ENCODE results near the gene SLC6A9. TPM values are rescaled to one million over a fixed set of nuclear protein-coding genes. Genes with fewer than 3 reads are reported as not detected.

The SLC6A9 gene
- total RNA-seq, 2 experiments from 2014 or later = 6.5 to 7.4 TPM

DNA sequence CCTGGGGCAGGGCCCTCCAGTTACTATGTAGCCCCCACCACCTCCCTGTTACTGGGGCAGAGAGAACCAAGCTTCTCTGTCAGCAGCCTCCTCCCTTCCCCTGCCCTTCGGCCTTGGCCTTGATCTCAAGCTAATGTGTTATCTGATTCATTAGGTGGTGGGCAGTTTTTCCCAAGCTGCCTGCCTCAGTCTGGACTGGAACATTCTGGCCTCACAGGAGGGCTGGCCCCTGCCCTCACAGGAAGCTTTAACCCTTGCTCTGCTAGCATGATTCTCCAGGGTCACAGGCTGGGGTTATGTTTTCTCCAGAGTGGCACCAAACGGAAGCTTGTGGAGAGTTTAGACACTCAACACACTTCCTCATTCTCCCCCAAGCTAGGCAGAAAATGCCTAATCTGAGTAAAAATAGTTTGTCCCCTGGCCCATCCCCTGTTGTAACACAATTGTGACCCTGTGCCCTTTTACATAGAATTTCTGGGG is 37.2 kb upstream of the SLC6A9 start:
- Mint-ChIP-seq H3K27me3 (peaks cover 13% of the 10 kb centered on the region), H3K4me3 (no peak overlapping the region), H3K36me3 (ENCODE audit: low read depth) (no peaks in the 10 kb centered on the region), H3K4me1 (ENCODE audit: low read depth) (peaks cover 3% of the 10 kb centered on the region), H3K27ac (no peak overlapping the region), H3K9me3 (no peaks in the 10 kb centered on the region)
- TF ChIP-seq, protein P1, sequence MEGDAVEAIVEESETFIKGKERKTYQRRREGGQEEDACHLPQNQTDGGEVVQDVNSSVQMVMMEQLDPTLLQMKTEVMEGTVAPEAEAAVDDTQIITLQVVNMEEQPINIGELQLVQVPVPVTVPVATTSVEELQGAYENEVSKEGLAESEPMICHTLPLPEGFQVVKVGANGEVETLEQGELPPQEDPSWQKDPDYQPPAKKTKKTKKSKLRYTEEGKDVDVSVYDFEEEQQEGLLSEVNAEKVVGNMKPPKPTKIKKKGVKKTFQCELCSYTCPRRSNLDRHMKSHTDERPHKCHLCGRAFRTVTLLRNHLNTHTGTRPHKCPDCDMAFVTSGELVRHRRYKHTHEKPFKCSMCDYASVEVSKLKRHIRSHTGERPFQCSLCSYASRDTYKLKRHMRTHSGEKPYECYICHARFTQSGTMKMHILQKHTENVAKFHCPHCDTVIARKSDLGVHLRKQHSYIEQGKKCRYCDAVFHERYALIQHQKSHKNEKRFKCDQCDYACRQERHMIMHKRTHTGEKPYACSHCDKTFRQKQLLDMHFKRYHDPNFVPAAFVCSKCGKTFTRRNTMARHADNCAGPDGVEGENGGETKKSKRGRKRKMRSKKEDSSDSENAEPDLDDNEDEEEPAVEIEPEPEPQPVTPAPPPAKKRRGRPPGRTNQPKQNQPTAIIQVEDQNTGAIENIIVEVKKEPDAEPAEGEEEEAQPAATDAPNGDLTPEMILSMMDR (IDR thresholded peaks at IDR 0.05) = no peak
- ATAC-seq = no peak
- DNase-seq = no peak
- intact Hi-C loops (cut with micrococcal nuclease) = no loop called here
- ChIA-PET CTCF (no interaction called here), POLR2A (interaction anchor here (0.5 kb wide), 2 partner anchors 24 to 27 kb away, joined by 3 read pairs; no protein-coding TSS in a partner anchor)

DNA sequence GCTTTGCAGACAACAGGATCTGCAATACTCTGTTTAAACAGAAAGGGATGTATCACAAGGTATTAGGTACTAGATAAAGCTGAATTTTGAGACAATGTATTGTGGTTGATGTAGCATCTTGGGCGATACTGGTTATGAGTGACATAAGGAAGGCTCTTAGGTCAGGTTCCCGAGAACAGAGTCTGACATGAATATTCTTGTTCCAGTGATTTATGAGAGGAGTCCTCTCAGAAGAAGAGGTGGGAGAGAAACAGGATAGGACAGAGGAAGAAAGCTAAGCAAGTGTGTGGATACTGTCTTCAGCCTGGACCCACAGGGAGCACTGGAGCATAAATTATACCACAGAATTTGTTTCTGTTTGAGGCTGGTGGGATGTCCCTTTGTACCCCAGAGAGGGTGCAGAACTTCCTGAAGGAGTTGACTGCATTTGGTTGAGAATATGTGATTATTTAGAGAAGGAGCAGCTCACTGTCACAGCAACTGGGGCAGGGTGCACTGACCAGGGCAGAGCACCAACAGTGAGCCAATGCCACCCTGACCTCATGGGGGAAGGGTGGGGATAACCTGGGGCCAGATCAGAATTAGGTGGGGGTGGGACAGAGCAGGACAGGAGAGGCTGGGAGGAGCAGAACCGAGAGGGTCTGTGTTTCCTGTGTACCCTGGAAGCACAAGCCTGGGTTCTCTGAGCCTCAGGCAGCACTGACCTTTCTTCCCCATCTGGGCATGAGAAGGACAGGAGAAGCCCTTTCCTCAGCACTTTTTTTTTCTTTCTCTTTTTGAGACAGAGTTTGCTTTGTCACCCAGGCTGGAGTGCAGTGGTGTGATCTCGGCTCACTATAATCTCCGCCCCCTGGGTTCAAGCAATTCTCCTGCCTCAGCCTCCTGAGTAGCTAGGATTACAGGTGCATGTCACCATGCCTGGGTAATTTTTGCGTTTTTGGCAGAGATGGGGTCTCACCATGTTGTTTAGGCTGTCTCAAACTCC is 36.3 kb upstream of the SLC6A9 start:
- Mint-ChIP-seq H3K4me1 (ENCODE audit: low read depth) (peaks cover 3% of the 10 kb centered on the region), H3K36me3 (ENCODE audit: low read depth) (no peaks in the 10 kb centered on the region), H3K9me3 (no peaks in the 10 kb centered on the region), H3K27me3 (peaks cover 13% of the 10 kb centered on the region), H3K4me3 (no peak overlapping the region), H3K27ac (no peak overlapping the region)
- intact Hi-C loops (cut with micrococcal nuclease) = no loop called here
- ATAC-seq (no peak), DNase-seq (no peak)
- TF ChIP-seq, protein P1 (IDR thresholded peaks at IDR 0.05) = no peak
- POLR2A ChIA-PET = no interaction called here
- CTCF ChIA-PET = interaction anchor here (1.2 kb wide), 1 partner anchor 10 kb away, joined by 3 read pairs; no protein-coding TSS in a partner anchor

DNA sequence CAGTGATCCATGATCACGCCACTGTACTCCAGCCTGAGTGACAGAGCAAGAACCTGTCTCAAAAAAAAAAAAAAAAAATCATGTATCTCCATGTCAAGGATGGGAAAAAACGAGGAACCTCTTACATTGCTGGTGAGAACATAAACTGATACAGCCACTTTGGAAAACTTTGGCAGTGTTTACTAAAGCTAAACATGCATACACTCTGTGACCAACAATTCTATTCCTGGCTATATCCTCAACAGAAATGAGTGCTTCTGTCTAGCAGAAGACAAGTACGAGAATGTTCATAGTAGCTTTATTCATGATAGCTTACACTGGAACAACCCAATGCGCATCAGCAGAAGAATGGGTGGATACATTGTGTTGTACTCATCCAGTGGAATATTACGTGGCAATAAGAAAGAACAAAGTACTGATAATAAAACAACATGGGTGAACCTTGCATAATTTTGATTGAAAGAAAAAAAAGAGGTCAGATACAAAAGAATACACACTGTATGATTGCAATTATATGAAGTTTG is 31.5 kb upstream of the SLC6A9 start:
- CTCF ChIA-PET = interaction anchor here (1.8 kb wide), 1 partner anchor 15 kb away, joined by 10 read pairs; no protein-coding TSS in a partner anchor
- DNase-seq (no peak), ATAC-seq (no peak)
- TF ChIP-seq, protein P1 (IDR thresholded peaks at IDR 0.05) = no peak
- intact Hi-C loops (cut with micrococcal nuclease) = no loop called here
- Mint-ChIP-seq H3K27ac (no peak overlapping the region), H3K4me1 (ENCODE audit: low read depth) (no peaks in the 10 kb centered on the region), H3K27me3 (no peaks in the 10 kb centered on the region), H3K36me3 (ENCODE audit: low read depth) (no peaks in the 10 kb centered on the region), H3K4me3 (no peak overlapping the region), H3K9me3 (no peaks in the 10 kb centered on the region)
- POLR2A ChIA-PET = no interaction called here

DNA sequence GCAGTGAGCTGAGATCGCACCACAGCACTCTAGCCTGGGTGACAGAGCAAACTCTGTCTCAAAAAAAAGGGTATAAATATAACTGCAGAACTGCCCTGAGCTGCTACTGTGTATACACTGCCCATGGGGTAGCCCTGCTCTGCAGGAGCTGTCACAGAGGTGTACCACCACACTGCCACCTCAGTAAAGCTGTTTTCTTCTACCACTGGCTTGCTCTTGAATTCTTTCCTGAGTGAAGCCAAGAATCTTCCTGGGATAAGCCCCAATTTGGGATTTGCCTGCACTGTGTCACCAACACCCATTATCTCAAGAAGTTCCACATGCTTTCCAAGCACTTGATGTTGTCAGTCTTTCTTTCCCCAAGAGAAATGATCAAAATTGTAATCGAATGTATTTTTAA is 30.6 kb upstream of the SLC6A9 start:
- TF ChIP-seq, protein P1 (IDR thresholded peaks at IDR 0.05) = no peak
- ChIA-PET CTCF (no interaction called here), POLR2A (no interaction called here)
- H3K4me1 Mint-ChIP-seq (ENCODE audit: low read depth) = no peaks in the 10 kb centered on the region
- H3K27ac Mint-ChIP-seq = no peak overlapping the region
- no peak overlapping the region for H3K4me3 Mint-ChIP-seq
- H3K27me3 Mint-ChIP-seq = no peaks in the 10 kb centered on the region
- intact Hi-C loops (cut with micrococcal nuclease) = no loop called here
- no peaks in the 10 kb centered on the region for H3K36me3 Mint-ChIP-seq (ENCODE audit: low read depth)
- DNase-seq (no peak), ATAC-seq (no peak)
- no peaks in the 10 kb centered on the region for H3K9me3 Mint-ChIP-seq

DNA sequence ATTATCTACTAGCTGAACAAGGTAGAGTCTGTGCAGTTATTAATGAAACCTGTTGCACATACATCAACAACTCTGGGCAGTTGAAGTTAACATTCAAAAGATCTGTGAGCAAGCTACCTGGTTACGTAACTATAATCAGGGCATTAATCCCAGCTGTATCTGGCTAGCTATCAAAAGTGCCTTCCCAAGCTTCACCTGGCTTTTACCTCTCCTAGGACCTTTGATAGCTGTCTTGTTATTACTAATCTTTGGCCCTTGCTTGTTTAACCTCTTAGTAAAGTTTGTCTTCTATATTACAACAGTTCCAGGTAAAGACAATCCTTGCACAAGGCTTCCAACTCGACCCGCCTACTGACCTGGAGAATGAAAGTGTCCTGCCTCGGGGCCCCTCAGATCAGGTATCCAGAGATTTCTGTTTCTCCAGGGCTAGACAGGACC is 29.6 kb upstream of the SLC6A9 start:
- Mint-ChIP-seq H3K4me3 (no peak overlapping the region), H3K36me3 (ENCODE audit: low read depth) (no peaks in the 10 kb centered on the region), H3K27ac (no peak overlapping the region), H3K27me3 (no peaks in the 10 kb centered on the region), H3K9me3 (no peaks in the 10 kb centered on the region), H3K4me1 (ENCODE audit: low read depth) (no peaks in the 10 kb centered on the region)
- TF ChIP-seq, protein P1 (IDR thresholded peaks at IDR 0.05) = no peak
- intact Hi-C loops (cut with micrococcal nuclease) = no loop called here
- ChIA-PET POLR2A (no interaction called here), CTCF (interaction anchor here (0.8 kb wide), 1 partner anchor 298 kb away, joined by 3 read pairs; no protein-coding TSS in a partner anchor)
- DNase-seq (no peak), ATAC-seq (no peak)
